Testis (tissue), 3 donors: ENCODE measurements around the gene EVC2. TPM values are rescaled to one million over a fixed set of nuclear protein-coding genes. Genes with fewer than 3 reads are reported as not detected.

ENCODE experiments used
- DNase-seq: peaks from one replicate; pipeline ENCODE4 v3.0.0-alpha.2; 2019
- H3K27ac ChIP-seq, 2 donors: fragments of 200-600 bp; sonication (generic); one replicate each; pipeline ENCODE4 v1.5.1; 2019
- H3K27me3 ChIP-seq: fragments of 200-600 bp; sonication (generic); one replicate; pipeline ENCODE4 v1.5.1; 2019
- H3K36me3 ChIP-seq: fragments of 200-600 bp; sonication (generic); one replicate; pipeline ENCODE4 v1.5.1; 2017; ENCODE audit warnings: low read depth; ENCODE audit errors: missing control alignments
- H3K4me1 ChIP-seq: fragments of 200-600 bp; sonication (generic); one replicate; pipeline ENCODE4 v1.5.1; 2019
- H3K4me3 ChIP-seq, 2 donors: fragments of 200-600 bp; sonication (generic); one replicate each; pipeline ENCODE4 v1.5.1; 2017 to 2019
- H3K9me3 ChIP-seq: fragments of 200-600 bp; sonication (generic); one replicate; pipeline ENCODE4 v1.5.1; 2017
- CTCF ChIP-seq, 3 experiments: fragments of 450-650 bp in 2 of 3; fragments of 200-600 bp in 1 of 3; sonication (generic) in 1 of 3; IDR thresholded peaks; one replicate each; pipeline ENCODE4 v1.5.1; 2016 to 2019; ENCODE audit warnings: antibody characterized with exemption in 3 of 3, mild to moderate bottlenecking in 2 of 3, moderate library complexity in 1 of 3
- POLR2A ChIP-seq: fragments of 450-650 bp; IDR thresholded peaks from one replicate; pipeline ENCODE4 v1.6.1; 2017; ENCODE audit warnings: antibody characterized with exemption, mild to moderate bottlenecking, moderate library complexity
- WGBS, 2 donors: methylation state at CpG; one replicate each; pipeline ENCODE4 v1.1.5; 2018; 5-methylcytosine and 5-hydroxymethylcytosine counted together
- intact Hi-C: fragments of 100-400 bp; cut with DNase I; formaldehyde crosslinking; loops from one replicate; pipeline ENCODE4 v1.15.1; 2023; ENCODE audit warnings: low total_unique reads
- polyA plus RNA-seq: library from polyadenylated mRNA; stranded (reverse); fragments of 350-450 nt; fragmentation: Illumina TruSeq; extraction: RNeasy Lipid Tissue Mini Kit (QIAGEN cat#74804); gene quantifications from one replicate; pipeline ENCODE4 v1.2.3, GENCODE V29; 2014; ENCODE audit warnings: low read depth, low replicate concordance; ENCODE audit not compliant: insufficient read depth
- total RNA-seq, 2 donors: library from RNA; depleted of rRNA; stranded (reverse); fragments of >200 nt; gene quantifications; one replicate each; pipeline ENCODE4 v1.2.3, GENCODE V29; 2016

Gene EVC2
- total and polyA plus RNA-seq, 3 donors from 2014 or later = 2.9 to 10.2 (median 10.0) TPM

GRCh38 chr4:5632066-5632440 lies 76.3 kb downstream of the EVC2 start:
- Histone ChIP-seq H3K4me1 (peaks cover 12% of the 10 kb centered on the region), H3K9me3 (no peaks in the 10 kb centered on the region), H3K36me3 (no peaks in the 10 kb centered on the region), H3K27me3 (no peaks in the 10 kb centered on the region), H3K27ac (no peak overlapping the region), H3K4me3 (no peak overlapping the region)
- TF ChIP-seq POLR2A (no peak), CTCF (IDR thresholded peaks at IDR 0.05) (no peak)
- WGBS, 2 donors = 77 to 90% methylated on average over 3 of the region's 3 CpGs
- DNase-seq = no peak
- intact Hi-C loops = no loop called here

GRCh38 chr4:5631352-5632065 lies 76.8 kb downstream of the EVC2 start:
- Histone ChIP-seq H3K4me1 (peaks cover 12% of the 10 kb centered on the region), H3K4me3 (no peak overlapping the region), H3K9me3 (no peaks in the 10 kb centered on the region), H3K36me3 (no peaks in the 10 kb centered on the region), H3K27me3 (no peaks in the 10 kb centered on the region), H3K27ac (no peak overlapping the region)
- TF ChIP-seq POLR2A (no peak), CTCF (IDR thresholded peaks at IDR 0.05) (no peak)
- peak; percentile 65 for DNase-seq
- intact Hi-C loops = no loop called here
- WGBS, 2 donors = 54 to 69% methylated on average over 9 of the region's 9 CpGs

- Histone ChIP-seq H3K4me3 (no peak overlapping the region), H3K36me3 (no peaks in the 10 kb centered on the region), H3K27ac (no peak overlapping the region), H3K9me3 (no peaks in the 10 kb centered on the region), H3K4me1 (peaks cover 12% of the 10 kb centered on the region), H3K27me3 (no peaks in the 10 kb centered on the region)
- no peak for DNase-seq
- WGBS, 2 donors = 82 to 100% methylated on average over 3 of the region's 3 CpGs
- intact Hi-C loops = no loop called here
- no peak for TF ChIP-seq POLR2A
- TF ChIP-seq CTCF (IDR thresholded peaks at IDR 0.05) = no peak
Measured at GRCh38 chr4:5630762-5631161, 77.6 kb downstream of the EVC2 start.

GRCh38 chr4:5629542-5629941 lies 78.8 kb downstream of the EVC2 start:
- no peak for DNase-seq
- no peak overlapping the region for H3K4me3 ChIP-seq
- H3K27me3 ChIP-seq = no peaks in the 10 kb centered on the region
- 87 to 88% methylated on average over 4 of the region's 4 CpGs for WGBS, 2 donors
- TF ChIP-seq CTCF (IDR thresholded peaks at IDR 0.05) (no peak), POLR2A (no peak)
- H3K27ac ChIP-seq = no peak overlapping the region
- no peaks in the 10 kb centered on the region for H3K9me3 ChIP-seq
- peaks cover 12% of the 10 kb centered on the region for H3K4me1 ChIP-seq
- intact Hi-C loops = no loop called here
- H3K36me3 ChIP-seq = no peaks in the 10 kb centered on the region

- Histone ChIP-seq H3K4me1 (peaks cover 9% of the 10 kb centered on the region), H3K27ac (no peak overlapping the region), H3K4me3 (no peak overlapping the region), H3K9me3 (no peaks in the 10 kb centered on the region), H3K27me3 (no peaks in the 10 kb centered on the region), H3K36me3 (no peaks in the 10 kb centered on the region)
- no peak for DNase-seq
- intact Hi-C loops = no loop called here
- TF ChIP-seq POLR2A (no peak), CTCF (IDR thresholded peaks at IDR 0.05) (no peak)
- WGBS, 2 donors = 73 to 82% methylated on average over 2 of the region's 2 CpGs
Measured at GRCh38 chr4:5626913-5627312, 81.4 kb downstream of the EVC2 start.
